ENCODE data around the gene MOSMO.
"Not testable (repeated sequence)": the region's sequence is repeated elsewhere in the genome, so short reads cannot be mapped to it uniquely, and the experiment has no call there.

MOSMO gene

DNA sequence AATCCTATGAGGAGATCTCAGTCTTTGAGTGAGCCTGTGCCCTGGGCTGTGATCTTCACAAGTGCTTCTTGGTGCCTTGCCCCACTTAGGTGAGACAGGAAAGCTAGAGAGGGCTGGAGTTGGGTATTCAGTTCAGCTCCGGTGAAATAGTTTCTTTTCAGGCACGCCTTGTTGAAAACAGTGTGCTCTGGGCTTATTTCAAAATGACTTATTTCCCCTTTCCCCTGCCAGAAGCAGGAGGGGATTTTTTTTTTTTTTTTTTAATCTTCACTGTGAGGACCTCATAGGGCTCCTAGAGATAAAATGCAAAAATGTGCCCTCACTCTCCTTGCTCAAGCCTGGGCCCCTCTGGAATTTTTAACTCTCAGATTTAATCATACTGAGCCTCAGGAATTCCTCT lies 27.2 kb downstream of the MOSMO start:
- no peak for DNase-seq (ENCODE audit: extremely low read depth in 1 of 2, low read depth in 1 of 2)

DNA sequence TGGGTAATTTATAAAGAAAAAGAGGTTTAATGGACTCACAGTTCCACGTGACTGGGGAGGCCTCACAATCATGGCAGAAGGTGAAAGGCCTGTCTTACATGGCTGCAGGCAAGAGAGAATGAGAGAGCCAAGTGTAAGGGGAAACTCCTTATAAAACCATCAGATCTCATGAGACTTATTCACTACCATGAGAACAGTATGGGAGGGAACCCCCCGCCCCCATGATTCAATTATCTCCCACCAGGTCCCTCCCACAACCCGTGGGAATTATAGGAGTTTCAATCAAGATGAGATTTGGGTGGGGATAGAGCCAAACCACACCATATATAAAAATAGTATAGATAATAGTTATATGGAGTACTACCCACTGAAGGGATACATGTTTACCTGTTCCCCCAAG lies 36.0 kb downstream of the MOSMO start:
- DNase-seq (ENCODE audit: extremely low read depth in 1 of 2, low read depth in 1 of 2), result not testable (repeated sequence)

DNA sequence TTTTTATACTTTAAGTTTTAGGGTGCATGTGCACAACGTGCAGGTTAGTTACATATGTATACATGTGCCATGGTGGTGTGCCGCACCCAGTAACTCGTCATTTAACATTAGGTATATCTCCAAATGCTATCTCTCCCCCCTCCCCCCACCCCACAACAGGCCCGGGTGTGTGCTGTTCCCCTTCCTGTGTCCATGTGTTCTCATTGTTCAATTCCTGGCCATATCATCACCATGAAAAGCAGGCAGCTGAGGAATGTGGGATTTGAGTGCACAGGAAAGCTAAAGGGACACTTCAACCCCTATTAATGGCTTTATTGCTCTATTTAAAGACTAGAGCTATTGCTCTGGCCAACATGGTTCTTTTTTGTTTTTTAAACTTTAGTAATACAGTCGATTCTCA lies 38.0 kb downstream of the MOSMO start:
- not testable (repeated sequence) for DNase-seq (ENCODE audit: extremely low read depth in 1 of 2, low read depth in 1 of 2)

DNA sequence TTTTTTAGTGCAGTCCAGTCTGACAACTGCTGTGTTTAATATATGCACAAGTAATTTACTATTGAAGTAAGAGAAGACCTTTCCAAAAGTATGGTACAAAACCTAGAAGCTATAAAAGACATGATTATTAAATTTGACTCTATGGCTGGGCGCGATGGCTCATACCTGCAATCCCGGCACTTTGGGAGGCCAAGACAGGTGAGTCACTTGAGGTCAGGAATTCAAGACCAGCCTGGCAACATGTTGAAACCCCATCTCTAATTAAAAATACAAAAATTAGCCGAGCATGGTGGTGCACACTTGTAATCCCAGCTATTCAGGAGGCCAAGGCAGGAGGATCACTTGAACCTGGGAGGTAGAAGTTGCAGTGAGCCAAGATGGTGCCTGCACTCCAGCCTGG lies 43.1 kb downstream of the MOSMO start:
- no peak for DNase-seq (ENCODE audit: extremely low read depth in 1 of 2, low read depth in 1 of 2)

DNA sequence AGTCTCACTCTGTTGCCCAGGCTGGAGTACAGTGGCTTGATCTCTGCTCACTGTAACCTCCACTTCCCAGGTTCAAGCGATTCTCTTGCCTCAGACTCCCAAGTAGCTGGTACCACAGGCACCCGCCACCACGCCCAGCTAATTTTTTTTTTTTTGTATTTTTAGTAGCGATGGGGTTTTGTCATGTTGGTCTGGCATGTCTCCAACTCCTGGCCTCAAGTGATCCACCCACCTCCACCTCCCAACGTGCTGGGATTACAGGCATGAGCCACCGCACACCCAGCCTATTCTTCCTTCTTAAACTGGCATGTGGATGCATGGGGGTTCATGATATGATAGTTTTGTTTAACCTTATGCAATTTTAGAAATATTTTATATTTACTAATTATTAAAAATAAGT lies 45.1 kb downstream of the MOSMO start:
- no peak for DNase-seq (ENCODE audit: extremely low read depth in 1 of 2, low read depth in 1 of 2)

DNA sequence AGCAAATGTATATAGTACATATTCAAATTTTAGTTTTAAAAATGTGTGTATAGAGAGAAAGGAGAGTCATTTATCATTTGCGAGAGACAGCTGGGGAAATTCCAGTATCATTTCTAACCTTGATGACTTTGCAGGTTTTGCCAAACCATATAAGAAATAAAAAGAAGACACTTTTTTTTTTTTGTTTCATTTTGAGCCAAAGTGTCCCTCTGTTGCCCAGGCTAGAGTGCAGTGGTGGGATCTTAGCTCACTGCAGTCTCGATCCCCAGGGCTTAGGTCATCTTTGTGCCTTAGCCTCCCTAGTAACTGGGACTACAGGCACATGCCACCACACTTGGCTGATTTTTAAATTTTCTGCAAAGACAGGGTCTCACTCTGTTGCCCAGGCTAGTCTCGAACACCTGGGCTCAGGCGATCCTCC lies 46.0 kb downstream of the MOSMO start:
- no peak for DNase-seq (ENCODE audit: extremely low read depth in 1 of 2, low read depth in 1 of 2)

DNA sequence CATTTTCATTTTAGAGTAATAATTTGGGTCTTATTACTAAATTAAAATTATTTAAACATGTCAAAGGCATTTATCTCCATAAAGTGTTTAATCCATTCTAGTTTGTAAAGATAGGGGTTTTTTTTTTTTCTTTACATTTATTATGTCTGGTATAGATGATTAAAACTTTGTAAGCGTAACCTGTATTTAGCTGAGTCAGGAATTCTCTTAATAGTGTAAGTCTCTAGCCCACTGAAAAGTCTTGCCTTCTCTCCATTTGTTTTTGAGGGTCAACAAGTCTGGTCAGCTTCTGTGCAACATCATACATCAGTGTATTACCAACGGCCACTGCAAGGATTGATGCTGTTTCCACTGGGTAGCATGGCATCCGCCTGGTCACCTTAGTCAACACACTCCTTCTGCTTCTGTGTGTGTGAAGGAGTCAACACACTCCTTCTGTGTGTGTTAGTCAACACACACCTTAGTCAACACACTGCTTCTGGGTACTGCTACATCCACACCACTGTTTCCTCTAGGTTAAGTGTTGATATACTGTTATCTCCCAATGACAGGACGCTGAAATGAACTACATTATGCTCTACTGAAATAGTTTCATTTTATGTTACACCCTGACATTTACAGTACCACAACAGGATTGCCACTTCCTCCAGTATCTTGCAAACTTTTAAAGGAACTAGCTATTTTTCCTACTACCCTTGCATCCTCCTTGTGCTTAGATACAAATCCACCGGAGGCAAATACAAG lies 47.1 kb downstream of the MOSMO start:
- no peak for DNase-seq (ENCODE audit: extremely low read depth in 1 of 2, low read depth in 1 of 2)

DNA sequence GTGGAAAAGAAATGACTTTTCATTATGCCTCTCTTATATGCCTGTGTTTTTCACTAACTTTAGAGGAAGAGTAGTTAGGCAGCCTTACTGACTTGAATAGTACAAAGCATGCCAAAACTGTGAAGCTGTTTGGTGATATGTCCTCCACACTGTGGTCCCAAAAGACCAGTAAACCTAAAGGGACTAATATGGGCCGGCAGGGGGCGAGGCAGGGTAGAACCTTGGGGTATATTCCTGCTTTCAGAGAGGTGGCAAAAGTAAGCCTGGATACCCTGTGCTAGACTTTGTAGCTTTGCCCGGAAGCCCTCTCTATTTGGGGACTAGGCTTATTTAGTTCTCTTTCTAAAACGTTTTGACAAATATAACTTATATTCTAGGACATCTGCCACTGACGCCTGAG lies 48.0 kb downstream of the MOSMO start:
- DNase-seq (ENCODE audit: extremely low read depth in 1 of 2, low read depth in 1 of 2), result no peak

DNA sequence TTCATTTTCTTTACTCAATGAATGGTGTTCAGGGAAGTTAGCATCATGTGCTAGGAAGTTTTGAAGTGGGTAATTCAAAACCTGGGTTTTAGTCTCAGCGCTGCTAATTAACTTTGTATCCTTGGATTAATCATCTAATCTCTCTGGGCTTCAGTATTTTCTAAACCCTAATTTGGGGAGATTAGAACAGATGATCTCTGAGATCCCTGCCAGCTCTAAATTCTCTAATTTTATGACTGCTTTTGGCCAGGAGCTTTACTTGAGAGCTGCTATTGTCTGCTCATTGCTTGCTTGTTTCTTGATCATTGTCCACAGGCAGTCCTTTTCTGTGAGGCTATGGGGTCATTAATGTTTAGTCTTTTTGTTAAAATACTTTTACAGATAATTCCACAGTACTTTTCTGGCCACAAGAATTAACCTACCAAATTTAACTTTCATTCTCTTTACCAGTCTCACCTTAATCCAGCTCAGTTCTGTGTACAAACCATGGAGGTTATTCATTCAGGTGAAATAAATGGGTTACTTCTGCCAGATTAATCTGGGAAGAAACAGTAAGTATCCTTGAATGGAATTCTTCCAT lies 56.1 kb downstream of the MOSMO start:
- no peak for DNase-seq (ENCODE audit: extremely low read depth in 1 of 2, low read depth in 1 of 2)

DNA sequence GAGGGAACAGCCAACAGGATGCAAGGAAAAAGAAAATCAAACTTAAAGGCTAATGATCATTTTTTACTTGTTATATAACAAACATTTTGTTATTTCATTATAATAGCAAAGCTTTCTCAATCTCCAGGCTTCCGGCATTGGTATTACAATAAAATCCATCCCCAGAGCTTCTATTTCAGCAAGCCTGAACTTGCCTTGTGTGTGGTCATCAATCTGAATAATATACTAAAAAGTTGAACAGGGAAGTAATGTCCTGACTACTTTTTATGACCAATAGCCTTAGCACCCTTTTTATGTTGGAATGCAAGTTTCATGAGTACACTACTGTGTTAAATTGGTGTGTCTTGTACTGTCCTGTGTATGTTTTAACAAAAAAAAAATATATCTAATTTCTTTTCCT lies 57.3 kb downstream of the MOSMO start:
- no peak for DNase-seq (ENCODE audit: extremely low read depth in 1 of 2, low read depth in 1 of 2)

DNA sequence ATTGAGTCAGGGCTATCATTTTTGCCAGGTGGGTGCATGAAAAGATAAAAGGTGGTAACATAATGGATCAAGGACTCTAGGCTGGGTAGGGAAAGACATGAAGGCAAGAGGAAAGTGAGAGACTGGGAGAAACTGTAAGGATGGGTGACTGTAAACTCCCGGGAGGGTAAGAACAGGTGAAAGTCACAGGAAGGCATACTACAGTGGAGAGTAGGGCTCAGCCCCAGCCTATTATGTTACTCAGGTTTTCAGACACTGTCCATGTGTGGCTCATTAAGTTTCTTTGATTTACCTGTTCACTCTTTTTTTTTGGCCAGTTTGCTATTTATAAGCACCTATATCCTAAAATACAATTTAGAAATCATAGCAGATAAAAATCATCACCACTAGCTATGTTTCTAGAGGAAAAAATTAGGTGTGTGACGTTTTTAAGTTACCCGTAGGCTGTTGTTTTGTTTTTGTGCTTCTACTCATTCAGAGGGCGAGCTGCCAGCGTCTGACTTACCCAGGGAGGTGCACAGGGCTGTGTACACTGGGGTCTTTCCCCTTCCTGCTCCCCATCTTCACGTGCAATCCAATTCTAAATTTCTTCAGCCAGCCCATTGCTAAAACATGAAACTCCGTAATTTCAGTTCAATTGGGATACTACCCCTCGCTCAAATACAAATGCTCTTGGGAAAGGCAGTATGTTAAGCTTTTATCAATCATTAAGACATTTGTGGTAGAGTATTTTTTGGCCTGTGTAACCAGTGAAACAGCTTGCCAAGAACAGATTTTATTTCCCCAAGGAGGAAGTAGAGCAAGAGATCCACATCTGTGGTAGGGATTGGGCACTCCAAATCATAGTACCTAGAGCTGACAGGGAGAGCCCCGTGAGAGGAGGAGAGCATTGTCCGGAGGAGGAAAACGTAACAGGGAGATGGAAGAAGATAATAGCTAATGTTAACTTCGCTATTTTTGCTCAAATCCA lies 62.7 kb downstream of the MOSMO start:
- DNase-seq (ENCODE audit: extremely low read depth in 1 of 2, low read depth in 1 of 2), result no peak

DNA sequence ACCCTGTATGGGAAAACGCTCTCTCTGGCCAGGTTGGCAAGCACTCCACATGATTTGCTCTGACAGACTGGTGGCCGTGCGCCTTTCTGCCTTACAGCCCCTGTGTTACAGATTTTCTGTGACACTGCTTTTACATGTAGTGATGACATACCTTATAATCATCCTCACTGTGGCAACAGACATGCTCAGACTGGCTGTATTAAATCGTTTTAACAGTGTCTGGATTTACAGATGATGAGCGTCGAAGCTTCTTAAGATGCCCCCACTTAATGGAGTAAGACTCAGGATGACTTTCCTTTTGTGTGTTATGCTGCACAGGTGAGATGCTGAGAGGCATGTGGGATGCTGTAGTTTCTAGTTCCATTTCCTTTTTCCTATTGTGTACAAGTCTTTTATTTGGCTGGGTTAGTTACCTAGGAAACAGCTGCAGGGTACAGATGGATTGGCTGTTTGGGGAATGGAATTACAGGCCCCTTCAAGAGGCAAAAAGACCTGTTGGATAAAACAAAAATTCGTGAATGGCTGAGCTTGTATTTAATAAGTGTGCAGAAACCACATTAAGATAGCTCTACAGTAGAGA lies 63.5 kb downstream of the MOSMO start:
- no peak for DNase-seq (ENCODE audit: extremely low read depth in 1 of 2, low read depth in 1 of 2)

DNA sequence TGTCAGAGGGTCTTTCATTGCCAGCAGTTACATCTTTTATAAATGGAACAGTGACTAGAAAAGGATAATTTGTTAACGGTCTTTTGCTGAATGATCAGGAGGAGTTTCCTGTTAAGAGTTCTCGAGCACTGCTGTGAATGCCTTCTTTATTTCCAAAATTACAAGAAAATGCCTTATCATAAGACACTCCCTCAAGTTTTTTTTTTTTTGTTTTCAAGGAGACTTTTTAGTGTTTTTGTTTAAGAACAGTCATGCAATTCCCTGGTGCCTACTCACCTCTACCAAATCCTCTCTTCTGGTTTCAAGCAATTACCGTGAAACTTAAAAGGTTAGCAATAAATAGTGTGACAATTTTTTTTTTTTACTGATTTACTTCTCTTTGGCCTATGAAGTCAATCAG lies 65.4 kb downstream of the MOSMO start:
- DNase-seq (ENCODE audit: extremely low read depth in 1 of 2, low read depth in 1 of 2), result no peak

DNA sequence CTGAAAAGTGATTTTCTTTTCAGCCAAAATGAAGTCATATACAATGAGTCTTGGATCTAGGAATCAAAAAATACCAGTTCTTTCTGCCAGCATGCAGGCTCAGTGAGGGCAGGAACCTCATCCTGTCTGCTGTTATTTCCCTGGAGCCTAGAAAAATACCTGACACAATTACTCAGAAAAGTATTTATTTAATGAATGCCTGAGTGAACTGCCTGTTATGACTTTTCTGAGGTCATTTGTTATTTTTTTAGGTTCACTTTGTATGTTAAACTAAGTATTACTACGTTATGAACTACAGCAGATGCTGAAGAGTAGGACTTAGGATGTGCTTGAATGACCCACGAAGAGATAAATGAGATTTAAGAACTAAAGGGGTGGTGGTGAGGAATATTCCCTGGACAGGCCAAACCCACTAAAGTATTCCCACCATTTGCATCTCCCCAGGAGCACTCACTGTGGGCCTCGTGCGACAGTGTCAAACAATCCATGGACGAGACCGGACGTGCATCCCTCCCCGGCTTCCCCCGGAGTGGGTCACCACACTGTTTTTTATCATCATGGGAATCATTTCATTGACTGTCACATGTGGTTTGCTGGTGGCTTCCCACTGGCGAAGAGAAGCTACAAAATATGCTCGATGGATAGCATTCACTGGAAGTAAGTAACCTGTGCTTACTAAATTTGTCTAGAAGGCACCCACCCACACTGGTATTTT lies 67.3 kb downstream of the MOSMO start:
- DNase-seq (ENCODE audit: extremely low read depth in 1 of 2, low read depth in 1 of 2), result no peak

DNA sequence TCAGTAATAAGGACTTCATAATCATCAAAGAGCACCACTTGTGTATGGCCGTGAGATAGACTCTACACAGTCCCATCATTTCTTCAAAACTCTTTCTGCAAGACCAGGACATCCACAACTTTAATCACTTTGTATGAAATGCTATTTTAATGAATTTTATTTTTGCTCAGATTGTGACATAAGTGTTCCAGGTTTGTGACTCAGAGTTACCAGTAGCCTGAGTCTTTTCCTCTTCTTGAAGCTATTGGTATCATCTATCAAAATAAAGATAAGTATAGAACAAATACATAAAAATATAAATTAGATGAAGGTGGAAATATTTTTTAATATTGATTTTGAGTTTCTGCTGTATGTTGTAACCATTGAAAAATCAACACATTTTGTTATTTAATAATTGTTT lies 67.9 kb downstream of the MOSMO start:
- DNase-seq (ENCODE audit: extremely low read depth in 1 of 2, low read depth in 1 of 2), result no peak

DNA sequence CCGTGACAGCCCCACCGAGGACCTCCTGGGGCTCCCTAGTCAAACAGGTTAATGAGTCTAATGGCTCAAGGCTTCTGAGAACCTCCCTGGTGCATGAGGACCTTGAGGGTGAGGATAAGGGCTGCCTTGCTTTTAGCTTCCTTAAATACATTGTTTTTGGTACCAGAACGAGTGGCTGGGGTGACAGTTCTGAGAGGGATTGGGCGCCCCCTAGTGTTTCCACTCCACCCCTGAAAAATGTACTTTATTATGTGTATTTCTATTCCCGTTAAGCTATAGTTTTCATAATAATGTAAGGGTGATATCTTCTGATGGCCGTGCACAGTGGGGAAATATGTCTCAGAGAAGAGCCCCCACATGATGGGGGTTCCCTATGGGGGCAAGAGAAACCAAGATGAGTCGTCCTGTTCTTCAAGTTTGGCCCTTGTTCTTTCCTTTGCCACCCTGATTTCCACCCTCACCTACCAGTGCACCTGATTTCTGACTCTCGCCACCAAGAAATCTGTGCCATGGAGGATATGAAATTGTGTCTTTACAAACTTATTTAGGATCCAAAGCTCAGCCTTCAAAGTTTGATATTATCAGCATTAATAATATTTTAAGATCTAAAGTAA lies 69.9 kb downstream of the MOSMO start:
- DNase-seq (ENCODE audit: extremely low read depth in 1 of 2, low read depth in 1 of 2), result peak; percentile 44 to 58

DNA sequence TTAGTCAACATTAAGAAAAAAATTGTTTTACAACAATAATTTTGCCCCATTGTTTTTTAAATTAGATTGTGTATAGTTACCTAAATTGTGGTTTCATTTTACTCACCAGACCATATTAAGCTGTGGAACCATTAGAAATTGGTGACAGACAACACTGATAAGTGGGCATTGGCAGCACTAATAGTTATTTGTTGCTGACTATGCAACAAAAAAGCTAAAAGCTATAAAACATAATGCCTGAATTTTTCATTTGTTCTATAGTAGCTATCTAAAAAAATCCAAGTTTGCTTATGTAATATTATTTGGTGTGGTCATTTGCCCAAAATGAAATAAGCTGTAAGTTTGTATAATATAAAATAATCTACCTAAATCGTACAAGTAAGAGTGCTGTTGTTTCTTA lies 70.7 kb downstream of the MOSMO start:
- DNase-seq (ENCODE audit: extremely low read depth in 1 of 2, low read depth in 1 of 2), result no peak

DNA sequence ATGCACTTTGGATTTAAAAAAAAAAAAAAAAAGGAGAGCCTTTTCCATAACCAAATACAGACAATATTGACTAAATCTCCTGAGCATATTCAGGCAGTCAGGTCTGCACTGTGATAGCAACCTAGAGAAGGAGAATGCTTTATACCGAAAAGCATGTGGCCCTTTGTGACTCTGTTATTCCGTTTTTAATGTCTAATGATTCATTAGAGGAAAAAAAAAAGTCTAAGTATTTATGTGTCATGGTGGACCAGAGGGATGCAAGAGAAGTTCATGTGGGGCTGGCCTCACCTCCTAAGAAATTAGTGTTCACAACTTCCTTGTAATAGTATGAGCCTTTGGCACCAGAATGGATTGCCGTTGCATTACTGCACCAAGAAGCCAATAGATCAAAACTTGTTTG lies 73.1 kb downstream of the MOSMO start:
- DNase-seq (ENCODE audit: extremely low read depth in 1 of 2, low read depth in 1 of 2), result no peak

DNA sequence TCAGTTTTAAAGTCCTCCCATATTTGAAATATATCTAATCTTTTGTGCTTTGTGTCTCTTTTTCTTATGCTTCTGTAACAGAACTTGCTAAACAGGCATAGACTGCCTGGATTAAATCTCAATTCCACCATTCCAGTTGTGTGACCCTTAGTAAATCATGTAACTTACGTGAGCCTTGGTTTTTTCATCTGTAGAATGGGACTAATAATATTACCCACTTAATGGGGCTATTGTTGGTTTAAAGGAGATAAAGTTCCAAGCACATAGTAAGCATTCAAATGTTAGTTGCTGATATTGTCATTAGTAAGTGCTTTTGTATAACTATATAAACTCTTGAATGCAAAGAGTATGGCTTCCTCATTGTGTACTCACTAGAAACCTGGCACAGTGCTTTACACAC lies 78.5 kb downstream of the MOSMO start:
- DNase-seq (ENCODE audit: extremely low read depth in 1 of 2, low read depth in 1 of 2), result no peak

DNA sequence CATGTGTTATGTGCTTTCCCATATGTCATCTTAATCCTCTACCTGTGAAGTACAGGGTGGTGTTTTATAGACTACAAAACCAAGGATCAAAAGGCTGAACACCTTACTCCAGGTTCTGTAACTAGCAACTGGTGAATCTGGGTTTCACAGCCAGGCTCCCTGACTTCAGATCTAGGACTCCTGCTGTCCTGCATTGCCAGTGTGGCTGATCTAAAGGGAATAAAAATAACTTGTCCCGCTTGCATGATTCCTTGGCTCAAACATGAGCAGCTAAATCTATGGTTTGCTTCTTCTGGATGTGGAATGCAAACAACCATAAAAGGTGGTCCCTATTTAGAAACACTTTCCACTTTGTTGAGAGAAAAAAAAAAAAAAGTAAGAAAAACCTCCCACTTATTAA lies 80.7 kb downstream of the MOSMO start:
- no peak for DNase-seq (ENCODE audit: extremely low read depth in 1 of 2, low read depth in 1 of 2)

Measured in activated CD8-positive, alpha-beta memory T cell treated with anti-CD3 and anti-CD28 coated beads for 1 hour (primary cell).